Measurements from ENCODE around the gene NDUFB8. TPM values are rescaled to one million over a fixed set of nuclear protein-coding genes. Genes with fewer than 3 reads are reported as not detected.

The NDUFB8 gene
- total and polyA plus RNA-seq, 5 donors from 2014 or later = 183 to 714 (median 619) TPM

- H3K4me3 Mint-ChIP-seq = peak overlapping the region in 2 of 4 donors; percentile 59 to 78
- peak overlapping the region in 1 of 3 donors; percentile 6 for H3K27ac Mint-ChIP-seq
- Histone ChIP-seq H3K4me3 (ENCODE audit: low read depth, low read length) (no peak overlapping the region), H3K36me3 (ENCODE audit: control insufficient read depth, insufficient read depth, low read length) (peaks cover 22% of the 10 kb centered on the region), H3K27me3 (ENCODE audit: control insufficient read depth, insufficient read depth, low read length) (peaks cover 6% of the 10 kb centered on the region), H3K27ac (ENCODE audit: insufficient read depth, low read length, poor library complexity, severe bottlenecking) (no peak overlapping the region), H3K4me1 (ENCODE audit: control insufficient read depth, insufficient read depth, low read length, poor library complexity, severe bottlenecking) (peaks cover 14% of the 10 kb centered on the region), H3K9me3 (ENCODE audit: control insufficient read depth in 2 of 2, low read length in 2 of 2) (no peaks in the 10 kb centered on the region)
- peaks cover 30% of the 10 kb centered on the region for H3K27me3 Mint-ChIP-seq
- DNase-seq (no peak), ATAC-seq (ENCODE audit: low read depth in 2 of 2) (no peak)
- no peaks in the 10 kb centered on the region for H3K9me3 Mint-ChIP-seq
- H3K4me1 Mint-ChIP-seq = peaks cover 0 to 26% (median 11%) of the 10 kb centered on the region in 4 donors
- peaks cover 18% of the 10 kb centered on the region for H3K36me3 Mint-ChIP-seq
These were observed 30.6 kb upstream of the NDUFB8 start for GRCh38 chr10:100560248-100560647.

- Mint-ChIP-seq H3K4me1 (peaks cover 2 to 12% (median 5%) of the 10 kb centered on the region in 4 donors), H3K36me3 (peaks cover 34% of the 10 kb centered on the region)
- no peak for ATAC-seq (ENCODE audit: low read depth in 2 of 2)
These were observed 25.2 kb upstream of the NDUFB8 start for GRCh38 chr10:100554902-100555301.

GRCh38 chr10:100553929-100554328, 24.3 kb upstream of the NDUFB8 start:
- Histone ChIP-seq H3K36me3 (ENCODE audit: control insufficient read depth, insufficient read depth, low read length) (peaks cover 47% of the 10 kb centered on the region), H3K4me3 (ENCODE audit: low read depth, low read length) (no peak overlapping the region), H3K27ac (ENCODE audit: insufficient read depth, low read length, poor library complexity, severe bottlenecking) (no peak overlapping the region), H3K9me3 (ENCODE audit: control insufficient read depth in 2 of 2, low read length in 2 of 2) (no peaks in the 10 kb centered on the region), H3K27me3 (ENCODE audit: control insufficient read depth, insufficient read depth, low read length) (no peaks in the 10 kb centered on the region), H3K4me1 (ENCODE audit: control insufficient read depth, insufficient read depth, low read length, poor library complexity, severe bottlenecking) (no peaks in the 10 kb centered on the region)
- no peak for DNase-seq
- H3K4me3 Mint-ChIP-seq = no peak overlapping the region
- peaks cover 2 to 14% (median 5%) of the 10 kb centered on the region in 4 donors for H3K4me1 Mint-ChIP-seq
- H3K27me3 Mint-ChIP-seq = no peaks in the 10 kb centered on the region
- no peak overlapping the region for H3K27ac Mint-ChIP-seq
- peaks cover 40% of the 10 kb centered on the region for H3K36me3 Mint-ChIP-seq
- no peak for ATAC-seq (ENCODE audit: low read depth in 2 of 2)
- H3K9me3 Mint-ChIP-seq = no peaks in the 10 kb centered on the region

More at GRCh38 chr10:100554902-100555301, 25.2 kb upstream of the NDUFB8 start:
- DNase-seq = no peak
- H3K27ac Mint-ChIP-seq = no peak overlapping the region
- Histone ChIP-seq H3K27ac (ENCODE audit: insufficient read depth, low read length, poor library complexity, severe bottlenecking) (no peak overlapping the region), H3K36me3 (ENCODE audit: control insufficient read depth, insufficient read depth, low read length) (peaks cover 37% of the 10 kb centered on the region), H3K27me3 (ENCODE audit: control insufficient read depth, insufficient read depth, low read length) (no peaks in the 10 kb centered on the region), H3K4me1 (ENCODE audit: control insufficient read depth, insufficient read depth, low read length, poor library complexity, severe bottlenecking) (no peaks in the 10 kb centered on the region), H3K9me3 (ENCODE audit: control insufficient read depth in 2 of 2, low read length in 2 of 2) (no peaks in the 10 kb centered on the region), H3K4me3 (ENCODE audit: low read depth, low read length) (no peak overlapping the region)
- no peaks in the 10 kb centered on the region for H3K9me3 Mint-ChIP-seq
- H3K4me3 Mint-ChIP-seq = no peak overlapping the region
- no peaks in the 10 kb centered on the region for H3K27me3 Mint-ChIP-seq

- H3K4me3 Mint-ChIP-seq = no peak overlapping the region
- no peaks in the 10 kb centered on the region for H3K27me3 Mint-ChIP-seq
- no peak overlapping the region for H3K27ac Mint-ChIP-seq
- Histone ChIP-seq H3K9me3 (ENCODE audit: control insufficient read depth in 2 of 2, low read length in 2 of 2) (no peaks in the 10 kb centered on the region), H3K27ac (ENCODE audit: insufficient read depth, low read length, poor library complexity, severe bottlenecking) (no peak overlapping the region), H3K4me3 (ENCODE audit: low read depth, low read length) (no peak overlapping the region), H3K4me1 (ENCODE audit: control insufficient read depth, insufficient read depth, low read length, poor library complexity, severe bottlenecking) (no peaks in the 10 kb centered on the region), H3K27me3 (ENCODE audit: control insufficient read depth, insufficient read depth, low read length) (no peaks in the 10 kb centered on the region), H3K36me3 (ENCODE audit: control insufficient read depth, insufficient read depth, low read length) (peaks cover 58% of the 10 kb centered on the region)
- DNase-seq (no peak), ATAC-seq (ENCODE audit: low read depth in 2 of 2) (no peak)
- no peaks in the 10 kb centered on the region for H3K9me3 Mint-ChIP-seq
- peaks cover 43% of the 10 kb centered on the region for H3K36me3 Mint-ChIP-seq
- peaks cover 2 to 17% (median 5%) of the 10 kb centered on the region in 4 donors for H3K4me1 Mint-ChIP-seq
These were observed 22.1 kb upstream of the NDUFB8 start for GRCh38 chr10:100551738-100552137.

GRCh38 chr10:100551196-100551595, 21.5 kb upstream of the NDUFB8 start:
- Histone ChIP-seq H3K9me3 (ENCODE audit: control insufficient read depth in 2 of 2, low read length in 2 of 2) (no peaks in the 10 kb centered on the region), H3K27me3 (ENCODE audit: control insufficient read depth, insufficient read depth, low read length) (no peaks in the 10 kb centered on the region), H3K27ac (ENCODE audit: insufficient read depth, low read length, poor library complexity, severe bottlenecking) (no peak overlapping the region), H3K4me3 (ENCODE audit: low read depth, low read length) (no peak overlapping the region), H3K4me1 (ENCODE audit: control insufficient read depth, insufficient read depth, low read length, poor library complexity, severe bottlenecking) (no peaks in the 10 kb centered on the region), H3K36me3 (ENCODE audit: control insufficient read depth, insufficient read depth, low read length) (peaks cover 58% of the 10 kb centered on the region)
- Mint-ChIP-seq H3K4me1 (peaks cover 2 to 17% (median 5%) of the 10 kb centered on the region in 4 donors), H3K27ac (peak overlapping the region in 1 of 3 donors; percentile 64), H3K27me3 (no peaks in the 10 kb centered on the region), H3K9me3 (no peaks in the 10 kb centered on the region), H3K4me3 (no peak overlapping the region), H3K36me3 (peaks cover 44% of the 10 kb centered on the region)
- DNase-seq = no peak
- ATAC-seq (ENCODE audit: low read depth in 2 of 2) = no peak

GRCh38 chr10:100544950-100545349, 15.3 kb upstream of the NDUFB8 start:
- Mint-ChIP-seq H3K4me3 (no peak overlapping the region), H3K27ac (no peak overlapping the region), H3K36me3 (peaks cover 51% of the 10 kb centered on the region), H3K4me1 (peaks cover 0 to 14% (median 8%) of the 10 kb centered on the region in 4 donors), H3K27me3 (no peaks in the 10 kb centered on the region), H3K9me3 (no peaks in the 10 kb centered on the region)
- DNase-seq (no peak), ATAC-seq (ENCODE audit: low read depth in 2 of 2) (no peak)
- Histone ChIP-seq H3K4me1 (ENCODE audit: control insufficient read depth, insufficient read depth, low read length, poor library complexity, severe bottlenecking) (no peaks in the 10 kb centered on the region), H3K36me3 (ENCODE audit: control insufficient read depth, insufficient read depth, low read length) (peaks cover 94% of the 10 kb centered on the region), H3K27ac (ENCODE audit: insufficient read depth, low read length, poor library complexity, severe bottlenecking) (no peak overlapping the region), H3K27me3 (ENCODE audit: control insufficient read depth, insufficient read depth, low read length) (no peaks in the 10 kb centered on the region), H3K4me3 (ENCODE audit: low read depth, low read length) (no peak overlapping the region), H3K9me3 (ENCODE audit: control insufficient read depth in 2 of 2, low read length in 2 of 2) (no peaks in the 10 kb centered on the region)

GRCh38 chr10:100537475-100537874, 7.8 kb upstream of the NDUFB8 start:
- Histone ChIP-seq H3K4me1 (ENCODE audit: control insufficient read depth, insufficient read depth, low read length, poor library complexity, severe bottlenecking) (peaks cover 30% of the 10 kb centered on the region), H3K4me3 (ENCODE audit: low read depth, low read length) (peak overlapping the region; percentile 49), H3K27ac (ENCODE audit: insufficient read depth, low read length, poor library complexity, severe bottlenecking) (no peak overlapping the region), H3K27me3 (ENCODE audit: control insufficient read depth, insufficient read depth, low read length) (no peaks in the 10 kb centered on the region), H3K9me3 (ENCODE audit: control insufficient read depth in 2 of 2, low read length in 2 of 2) (no peaks in the 10 kb centered on the region), H3K36me3 (ENCODE audit: control insufficient read depth, insufficient read depth, low read length) (peaks cover 39% of the 10 kb centered on the region)
- DNase-seq (no peak), ATAC-seq (ENCODE audit: low read depth in 2 of 2) (no peak)
- no peaks in the 10 kb centered on the region for H3K9me3 Mint-ChIP-seq
- H3K36me3 Mint-ChIP-seq = peaks cover 32% of the 10 kb centered on the region
- H3K4me1 Mint-ChIP-seq = peaks cover 7 to 23% (median 15%) of the 10 kb centered on the region in 4 donors
- H3K27me3 Mint-ChIP-seq = no peaks in the 10 kb centered on the region
- peak overlapping the region in 1 of 4 donors; percentile 78 for H3K4me3 Mint-ChIP-seq
- H3K27ac Mint-ChIP-seq = peak overlapping the region in 1 of 3 donors; percentile 76

GRCh38 chr10:100535715-100536353, 6.2 kb upstream of the NDUFB8 start, which contains the start of gene HIF1AN:
HIF1AN (plus strand) TSS chr10:100535943; CDS start chr10:100535959, 16 bp downstream.
- Mint-ChIP-seq H3K9me3 (no peaks in the 10 kb centered on the region), H3K4me1 (peaks cover 7 to 23% (median 11%) of the 10 kb centered on the region in 4 donors), H3K27ac (peak within 1 kb of the TSS in 1 of 3 donors; percentile 24), H3K27me3 (no peaks in the 10 kb centered on the region), H3K36me3 (peaks cover 25% of the 10 kb centered on the region), H3K4me3 (no peak within 1 kb of the TSS)
- DNase-seq (peak; percentile 83 to 97 (median 94)), ATAC-seq (ENCODE audit: low read depth in 2 of 2) (peak; percentile 99 to 100)
- H3K4me1 ChIP-seq (ENCODE audit: control insufficient read depth, insufficient read depth, low read length, poor library complexity, severe bottlenecking) = peaks cover 30% of the 10 kb centered on the region
- no peaks in the 10 kb centered on the region for H3K9me3 ChIP-seq (ENCODE audit: control insufficient read depth in 2 of 2, low read length in 2 of 2)
- H3K27me3 ChIP-seq (ENCODE audit: control insufficient read depth, insufficient read depth, low read length) = no peaks in the 10 kb centered on the region
- H3K27ac ChIP-seq (ENCODE audit: insufficient read depth, low read length, poor library complexity, severe bottlenecking) = peak within 1 kb of the TSS; percentile 81
- peaks cover 25% of the 10 kb centered on the region for H3K36me3 ChIP-seq (ENCODE audit: control insufficient read depth, insufficient read depth, low read length)
- peak within 1 kb of the TSS; percentile 87 for H3K4me3 ChIP-seq (ENCODE audit: low read depth, low read length)

All from CD4-positive, CD25-positive, alpha-beta regulatory T cell (primary cell).